ENCODE results near the gene MYO7B. TPM values are rescaled to one million over a fixed set of nuclear protein-coding genes. Genes with fewer than 3 reads are reported as not detected.

Gene MYO7B
- total and polyA plus RNA-seq, 7 donors, result 0.28 to 0.61 (median 0.49) TPM

GRCh38 chr2:127661072-127661649, 125.7 kb downstream of the MYO7B start:
- WGBS, 3 donors, result 80 to 81% (median 81%) methylated on average over 14 of the region's 14 CpGs
- Histone ChIP-seq H3K27ac (no peak overlapping the region), H3K36me3 (ENCODE audit: insufficient read depth in 1 of 2, low read depth in 1 of 2) (peaks cover 0 to 4% of the 10 kb centered on the region in 2 donors), H3K4me1 (peaks cover 6% of the 10 kb centered on the region), H3K9me3 (no peaks in the 10 kb centered on the region), H3K4me3 (no peak overlapping the region), H3K27me3 (ENCODE audit: insufficient read depth in 3 of 3, low read length in 2 of 3) (peaks cover 0 to 1% (median 0%) of the 10 kb centered on the region in 3 donors)
- no peak for ATAC-seq
- TF ChIP-seq, protein P1, sequence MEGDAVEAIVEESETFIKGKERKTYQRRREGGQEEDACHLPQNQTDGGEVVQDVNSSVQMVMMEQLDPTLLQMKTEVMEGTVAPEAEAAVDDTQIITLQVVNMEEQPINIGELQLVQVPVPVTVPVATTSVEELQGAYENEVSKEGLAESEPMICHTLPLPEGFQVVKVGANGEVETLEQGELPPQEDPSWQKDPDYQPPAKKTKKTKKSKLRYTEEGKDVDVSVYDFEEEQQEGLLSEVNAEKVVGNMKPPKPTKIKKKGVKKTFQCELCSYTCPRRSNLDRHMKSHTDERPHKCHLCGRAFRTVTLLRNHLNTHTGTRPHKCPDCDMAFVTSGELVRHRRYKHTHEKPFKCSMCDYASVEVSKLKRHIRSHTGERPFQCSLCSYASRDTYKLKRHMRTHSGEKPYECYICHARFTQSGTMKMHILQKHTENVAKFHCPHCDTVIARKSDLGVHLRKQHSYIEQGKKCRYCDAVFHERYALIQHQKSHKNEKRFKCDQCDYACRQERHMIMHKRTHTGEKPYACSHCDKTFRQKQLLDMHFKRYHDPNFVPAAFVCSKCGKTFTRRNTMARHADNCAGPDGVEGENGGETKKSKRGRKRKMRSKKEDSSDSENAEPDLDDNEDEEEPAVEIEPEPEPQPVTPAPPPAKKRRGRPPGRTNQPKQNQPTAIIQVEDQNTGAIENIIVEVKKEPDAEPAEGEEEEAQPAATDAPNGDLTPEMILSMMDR (IDR thresholded peaks at IDR 0.05), result no peak
- intact Hi-C loops (cut with DNase I), result no loop called here
- no peak for DNase-seq

- H3K4me1 ChIP-seq, result peaks cover 6% of the 10 kb centered on the region
- H3K27me3 ChIP-seq (ENCODE audit: insufficient read depth in 3 of 3, low read length in 2 of 3), result peaks cover 0 to 1% (median 0%) of the 10 kb centered on the region in 3 donors
- H3K36me3 ChIP-seq (ENCODE audit: insufficient read depth in 1 of 2, low read depth in 1 of 2), result peaks cover 0 to 4% of the 10 kb centered on the region in 2 donors
- TF ChIP-seq, protein P1 (IDR thresholded peaks at IDR 0.05), result no peak
- H3K9me3 ChIP-seq, result no peaks in the 10 kb centered on the region
- H3K27ac ChIP-seq, result peak overlapping the region; percentile 16
- ATAC-seq (peak in 2 of 4 donors; percentile 31 to 38), DNase-seq (peak in 1 of 2 donors; percentile 69)
- 54 to 61% (median 58%) methylated on average over 9 of the region's 9 CpGs for WGBS, 3 donors
- intact Hi-C loops (cut with DNase I), result no loop called here
- H3K4me3 ChIP-seq, result no peak overlapping the region
Observed at GRCh38 chr2:127661949-127662510, 126.5 kb downstream of the MYO7B start.

- Histone ChIP-seq H3K4me1 (peaks cover 6% of the 10 kb centered on the region), H3K27ac (peak overlapping the region; percentile 61), H3K36me3 (ENCODE audit: insufficient read depth in 1 of 2, low read depth in 1 of 2) (no peaks in the 10 kb centered on the region), H3K27me3 (ENCODE audit: insufficient read depth in 3 of 3, low read length in 2 of 3) (peaks cover 0 to 1% (median 0%) of the 10 kb centered on the region in 3 donors), H3K4me3 (peak overlapping the region; percentile 58), H3K9me3 (no peaks in the 10 kb centered on the region)
- DNase-seq (no peak), ATAC-seq (no peak)
- 77 to 80% (median 78%) methylated on average over 9 of the region's 9 CpGs for WGBS, 3 donors
- TF ChIP-seq, protein P1 (IDR thresholded peaks at IDR 0.05), result no peak
- intact Hi-C loops (cut with DNase I), result no loop called here
Observed at GRCh38 chr2:127662937-127663565, 127.6 kb downstream of the MYO7B start.

- Histone ChIP-seq H3K4me3 (peak overlapping the region; percentile 58), H3K36me3 (ENCODE audit: insufficient read depth in 1 of 2, low read depth in 1 of 2) (no peaks in the 10 kb centered on the region), H3K27ac (peak overlapping the region; percentile 61), H3K27me3 (ENCODE audit: insufficient read depth in 3 of 3, low read length in 2 of 3) (peaks cover 0 to 1% (median 0%) of the 10 kb centered on the region in 3 donors), H3K9me3 (no peaks in the 10 kb centered on the region), H3K4me1 (peaks cover 6% of the 10 kb centered on the region)
- TF ChIP-seq, protein P1 (IDR thresholded peaks at IDR 0.05), result no peak
- DNase-seq (no peak), ATAC-seq (peak in 1 of 4 donors; percentile 2)
- WGBS, 3 donors, result 68 to 82% (median 77%) methylated on average over 6 of the region's 6 CpGs
- intact Hi-C loops (cut with DNase I), result no loop called here
Observed at GRCh38 chr2:127663566-127664064, 128.1 kb downstream of the MYO7B start.

Data from psoas muscle (tissue), 8 donors.